CD4-positive, alpha-beta T cell treated with Interleukin-17A for 4 hours (primary cell): ENCODE measurements around the gene DHH.
A peak's percentile ranks its signal among the peaks of the same experiment; 100 is the strongest.
"Not testable (repeated sequence)": the region's sequence is repeated elsewhere in the genome, so short reads cannot be mapped to it uniquely, and the experiment has no call there.

ENCODE experiments used
- DNase-seq: peaks from one replicate; pipeline ENCODE4 v3.0.0-alpha.2; 2020; ENCODE audit warnings: mixed read lengths

DHH gene

DNA sequence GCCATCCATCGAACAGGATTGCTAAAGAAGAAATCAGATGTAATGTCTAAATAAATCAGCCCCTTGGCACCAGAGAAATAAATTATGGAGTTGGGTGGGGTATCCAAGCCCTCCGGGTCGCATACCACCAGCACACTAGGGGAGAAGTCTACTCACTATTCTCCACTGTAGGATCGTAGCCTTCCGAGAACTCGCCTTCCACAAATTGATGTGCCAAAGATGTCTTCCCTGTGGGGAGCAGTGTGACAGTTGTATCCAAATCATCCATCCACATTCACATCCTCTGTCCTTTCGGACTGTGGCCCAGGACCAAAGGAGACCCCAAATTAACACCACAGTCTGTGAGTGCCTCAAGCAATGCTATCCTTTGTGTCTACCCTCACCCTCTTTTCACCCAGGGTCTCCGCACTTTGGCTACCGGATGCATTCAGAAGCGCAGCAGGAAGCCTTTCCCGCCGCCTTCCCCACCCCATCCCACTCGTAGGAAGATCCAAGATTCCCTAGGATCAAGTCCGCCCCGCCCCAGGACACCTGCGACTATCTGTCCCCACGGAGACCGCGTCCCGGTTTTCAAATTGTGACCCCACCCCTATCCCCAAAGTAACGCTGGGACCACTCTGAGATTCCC, 25.6 kb downstream of the DHH start:
- no peak for DNase-seq

DNA sequence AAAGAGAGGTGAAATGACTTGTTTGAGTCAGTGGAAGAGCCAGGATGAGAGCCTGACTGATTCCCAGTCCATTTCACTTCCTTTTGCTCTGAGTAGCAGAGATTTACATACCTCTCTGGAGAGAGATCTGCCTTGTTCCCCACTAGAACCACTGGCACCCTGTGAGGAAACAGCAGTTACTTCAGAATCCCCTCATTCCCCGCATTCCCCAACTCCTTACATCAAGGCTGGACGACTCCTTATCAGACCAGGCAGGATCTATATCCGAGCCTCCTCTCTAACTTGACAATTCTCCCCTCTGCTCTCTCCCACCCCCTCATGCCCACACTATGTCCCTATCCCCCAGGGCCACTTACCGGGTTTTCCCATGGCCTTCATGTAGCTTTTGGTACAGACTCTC, 28.5 kb downstream of the DHH start:
- DNase-seq, result no peak

DNA sequence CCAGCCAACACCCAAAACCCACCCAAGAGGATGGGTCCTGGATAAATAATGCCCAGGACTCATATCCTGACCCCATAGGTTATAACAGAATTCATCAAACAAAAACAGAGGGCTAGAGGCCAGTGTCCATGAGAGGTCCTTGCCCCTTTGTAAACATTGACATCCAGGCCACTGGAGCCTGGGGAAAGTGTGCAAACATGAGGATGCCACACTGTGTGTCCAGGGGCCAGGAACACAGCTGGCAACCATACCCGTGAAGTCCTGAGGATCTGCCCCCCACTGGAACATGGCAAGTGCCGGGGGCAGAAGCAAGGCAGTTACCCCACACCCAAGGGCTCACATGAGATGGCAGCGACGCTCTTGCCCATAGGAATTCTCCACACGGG, 29.8 kb downstream of the DHH start:
- no peak for DNase-seq

DNA sequence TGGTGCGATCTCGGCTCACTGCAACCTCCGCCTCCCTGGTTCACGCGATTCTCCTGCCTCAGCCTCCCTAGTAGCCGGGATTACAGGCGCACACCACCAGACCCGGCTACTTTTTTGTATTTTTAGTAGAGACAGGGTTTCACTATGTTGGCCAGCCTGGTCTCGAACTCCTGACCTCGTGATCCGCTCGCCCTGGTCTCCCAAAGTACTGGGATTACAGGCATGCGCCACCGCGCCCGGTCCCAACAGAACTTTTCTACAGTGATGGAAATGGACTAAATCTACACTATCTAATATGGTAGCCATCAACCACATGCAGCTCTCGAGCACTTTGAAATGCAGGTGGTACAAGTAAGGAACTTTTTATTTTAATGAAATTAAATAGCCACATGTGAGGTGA, 32.7 kb downstream of the DHH start:
- DNase-seq, result not testable (repeated sequence)

DNA sequence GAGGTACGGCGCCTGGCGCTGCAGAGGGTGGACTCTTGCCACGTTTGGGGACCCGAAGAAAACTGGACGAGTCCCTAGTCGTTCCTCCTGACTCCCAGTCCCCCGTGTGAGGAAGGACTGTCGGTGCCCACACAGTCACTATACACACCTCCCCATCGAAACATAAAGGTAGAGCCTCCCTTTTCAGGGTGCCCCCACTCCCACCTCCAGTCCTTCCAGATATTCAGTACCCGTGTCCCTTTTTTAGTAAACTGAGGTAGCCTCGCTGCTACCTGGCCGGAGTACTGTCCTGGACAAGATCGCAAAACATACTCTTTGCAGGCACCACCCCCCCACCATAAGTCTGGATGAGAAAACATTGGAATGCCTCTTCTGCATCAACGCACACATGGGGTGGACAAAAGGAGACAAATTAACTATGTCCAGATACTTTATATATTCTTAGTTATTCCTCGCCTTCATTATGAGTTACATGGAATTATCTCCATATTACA, 33.4 kb downstream of the DHH start:
- peak; percentile 30 for DNase-seq

DNA sequence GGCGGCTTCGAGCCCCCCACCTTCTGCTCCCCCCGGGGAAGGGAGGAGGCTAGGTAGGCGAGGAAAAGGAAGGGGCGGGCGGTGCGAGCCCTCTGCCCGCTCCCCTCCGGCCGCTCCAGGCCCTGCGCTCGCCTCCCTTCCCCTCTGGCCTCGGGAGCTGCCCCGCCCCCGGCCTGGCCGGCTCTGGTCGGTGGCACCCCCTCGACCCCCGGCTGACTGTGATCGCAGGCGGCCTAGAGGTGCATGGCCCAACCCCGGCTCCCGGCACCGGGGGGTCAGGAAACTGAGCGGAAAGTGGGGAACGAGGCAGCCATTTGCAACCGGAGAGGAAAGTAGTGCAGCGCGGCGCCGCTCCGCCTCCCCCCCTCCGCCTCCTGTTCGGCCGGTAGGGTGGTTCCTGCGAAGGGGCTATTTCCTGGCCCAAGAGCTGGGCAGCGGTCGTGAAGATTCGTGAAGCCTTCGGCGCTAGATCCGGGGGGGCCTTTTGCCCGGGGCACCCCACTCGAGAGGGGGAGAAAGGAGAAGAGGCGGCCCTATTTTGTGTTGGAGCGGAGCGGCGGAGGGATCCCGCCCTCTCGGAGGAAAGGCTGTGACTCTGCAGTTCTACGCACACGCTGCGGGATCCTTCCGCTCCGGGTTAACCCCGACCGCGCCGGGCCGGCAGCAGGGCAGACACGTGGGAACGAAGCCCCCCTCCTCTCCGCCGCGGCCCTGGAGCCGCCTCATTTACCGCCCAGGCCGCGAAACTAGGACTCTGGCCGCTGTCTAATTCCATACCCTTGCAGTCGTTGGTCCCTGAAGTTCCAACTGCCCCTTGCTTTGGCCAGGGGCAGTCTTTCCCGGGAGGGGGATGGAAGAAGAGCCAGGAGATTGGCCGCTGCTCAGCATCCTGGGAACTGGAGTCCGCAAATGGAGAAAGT, 34.1 kb downstream of the DHH start, which contains the start of gene KMT2D:
KMT2D (minus strand) TSS at position 558 of the 920 bp plus-strand sequence. CDS start 5,470 bp downstream, outside the sequence.
- DNase-seq, result peak; percentile 92

DNA sequence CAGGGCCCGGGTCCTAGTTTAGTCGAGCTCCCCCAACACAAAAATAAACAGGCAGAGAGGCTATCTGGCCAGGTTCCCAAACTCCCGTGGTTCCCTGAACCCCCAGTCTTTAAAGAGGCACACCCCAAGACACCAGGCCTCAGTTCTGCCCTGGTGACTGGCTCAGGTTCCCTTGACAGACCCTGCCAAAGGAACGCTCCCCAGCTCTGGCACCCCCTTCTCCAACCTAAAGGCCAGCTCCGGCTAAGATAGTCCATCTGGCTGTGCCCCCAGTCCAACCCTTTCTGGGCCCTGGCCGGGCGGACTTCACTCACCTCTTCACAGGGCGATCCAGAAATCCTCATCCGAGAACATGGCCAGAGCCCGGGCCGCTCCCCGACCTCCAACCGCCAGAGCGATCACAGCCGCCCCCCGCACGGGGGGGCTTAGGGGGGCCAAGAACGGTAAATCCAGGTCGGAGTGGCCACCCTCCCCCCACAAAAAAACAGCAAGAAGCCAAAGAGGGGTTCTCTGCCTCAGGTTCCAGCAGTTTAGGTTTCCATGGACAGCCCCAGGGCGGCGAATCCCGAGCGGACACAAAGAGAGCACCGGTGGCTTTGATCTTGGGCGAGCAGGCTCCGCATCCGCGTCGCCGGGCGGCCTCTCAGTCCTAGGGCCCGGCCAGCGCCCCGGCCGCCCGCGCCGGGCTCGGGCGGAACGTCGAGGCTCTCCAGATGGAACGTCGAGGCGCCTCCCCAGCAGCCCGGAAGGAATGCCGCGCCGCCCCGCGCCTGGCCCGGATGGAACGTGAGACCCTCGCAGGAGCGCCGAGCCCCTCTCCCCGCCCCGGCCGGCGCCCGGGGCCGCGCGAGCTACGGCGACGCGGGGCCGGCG, 35.1 kb downstream of the DHH start:
- DNase-seq, result peak; percentile 32

DNA sequence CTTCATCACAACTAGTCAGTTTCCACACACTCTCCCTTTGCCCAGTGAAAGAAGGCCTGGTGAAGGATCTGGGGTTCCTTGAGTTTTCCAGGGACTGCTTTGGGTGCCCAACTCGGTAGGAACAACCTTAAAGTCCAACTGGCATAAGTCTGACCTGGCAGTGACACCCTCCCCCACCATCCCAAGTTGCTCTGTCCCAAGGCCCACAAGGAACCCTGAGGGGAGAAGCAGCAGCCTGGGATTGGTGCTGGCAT, 35.6 kb downstream of the DHH start:
- DNase-seq, result no peak

DNA sequence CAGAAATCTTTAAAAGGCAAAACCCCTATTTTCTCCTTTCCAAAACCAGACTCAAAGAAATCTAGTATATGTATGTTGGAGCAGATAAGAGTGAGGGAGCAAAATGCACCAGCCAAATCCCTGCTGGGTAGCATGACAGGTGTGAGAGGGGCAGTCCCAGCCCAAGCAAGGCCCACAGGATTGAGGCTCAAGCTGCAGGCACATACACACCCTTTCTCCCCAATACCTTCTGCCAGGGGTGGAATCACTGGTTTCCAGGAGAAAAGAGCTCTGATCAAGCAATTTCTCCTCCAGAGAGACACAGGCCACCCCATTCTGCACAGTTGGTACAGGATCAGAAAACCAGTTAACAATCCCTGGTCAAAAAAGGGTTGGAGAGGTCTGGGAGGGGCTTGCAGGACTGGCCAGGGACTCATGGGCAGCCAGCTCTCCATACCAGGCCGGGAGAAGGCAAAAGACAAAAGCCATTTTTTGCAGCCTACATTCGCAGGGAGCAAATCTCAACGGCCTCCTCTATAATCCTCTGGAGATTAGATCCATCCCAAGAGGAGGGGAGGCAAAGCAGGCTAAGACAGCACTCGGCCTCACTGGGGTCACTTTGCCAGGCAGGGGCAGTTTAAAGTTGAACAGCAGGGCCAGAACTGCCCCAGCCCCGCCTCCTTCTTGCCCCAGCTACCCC, 36.1 kb downstream of the DHH start:
- no peak for DNase-seq

DNA sequence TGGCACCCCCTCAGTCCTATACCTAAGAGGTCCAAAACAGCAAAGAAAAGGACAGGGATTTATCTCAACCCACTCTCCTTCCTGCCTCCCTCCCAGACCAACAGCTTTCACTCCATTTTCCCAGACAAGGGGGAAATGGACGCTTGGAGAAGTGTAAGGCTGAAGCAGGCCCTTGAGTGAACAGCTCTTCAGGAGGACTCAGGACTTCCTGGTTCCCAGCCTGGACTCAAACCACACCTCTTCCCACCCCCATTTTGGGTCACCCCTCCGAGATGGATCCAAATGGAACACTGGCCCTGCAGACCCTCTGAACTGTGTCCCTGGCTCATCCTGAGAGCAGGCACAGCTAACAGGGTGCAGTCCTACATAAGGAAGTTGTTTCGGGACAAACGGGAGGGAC, 36.7 kb downstream of the DHH start:
- no peak for DNase-seq

DNA sequence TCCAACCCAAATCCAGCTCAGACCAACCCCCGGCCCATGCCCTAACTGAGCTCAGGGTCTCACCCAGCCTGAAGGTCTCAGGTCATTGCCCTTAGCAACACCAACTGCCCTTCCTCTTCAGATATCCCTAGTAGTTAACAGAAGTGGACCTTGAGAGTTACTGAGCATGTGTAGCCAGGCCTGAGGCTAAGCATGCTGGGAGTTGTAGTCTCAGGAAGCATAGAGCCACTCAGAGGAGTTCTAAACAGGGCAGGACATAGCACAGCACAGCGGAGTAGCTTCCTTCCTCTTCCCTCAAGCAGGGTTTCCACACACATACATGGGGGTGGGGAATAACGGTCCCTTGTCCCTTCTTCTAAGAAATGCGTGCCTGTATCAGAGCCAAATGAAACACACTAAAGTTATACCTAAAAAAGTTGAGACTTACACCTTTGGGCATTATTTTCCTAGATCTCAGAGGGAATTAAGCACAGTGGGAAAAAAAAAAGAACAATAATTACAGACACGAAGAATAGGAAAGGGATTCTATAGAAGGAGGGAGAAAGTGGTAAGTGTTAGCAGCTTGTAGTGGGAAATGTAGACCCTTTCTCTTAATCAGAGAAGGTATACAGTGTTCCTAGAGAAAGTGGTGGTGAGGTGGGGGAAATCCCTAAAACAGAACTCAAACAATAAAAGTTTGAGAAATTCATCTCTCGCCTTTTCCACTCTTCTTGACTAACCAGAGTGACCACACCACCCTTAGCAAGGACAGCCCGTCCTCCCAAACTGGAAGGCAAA, 38.4 kb downstream of the DHH start:
- peak; percentile 64 for DNase-seq

DNA sequence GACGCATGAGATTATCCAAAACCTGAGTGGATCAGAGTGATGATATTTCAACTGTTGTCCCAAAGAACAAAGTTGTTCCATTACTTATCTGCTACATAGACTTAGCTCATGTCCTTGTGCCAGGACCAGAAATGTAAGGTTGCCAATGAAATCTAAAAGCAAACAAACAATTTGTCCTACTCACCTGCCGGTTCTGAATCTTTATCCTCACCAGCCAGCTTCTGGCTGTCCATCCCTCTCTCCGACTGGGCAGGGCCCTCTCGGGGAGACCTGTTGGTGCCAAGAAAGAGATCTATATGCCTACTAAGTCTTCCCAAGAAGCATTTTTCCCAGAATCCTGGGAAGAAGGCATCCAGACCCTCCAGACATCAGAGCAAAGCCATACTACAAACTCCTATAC, 39.5 kb downstream of the DHH start:
- DNase-seq, result no peak

DNA sequence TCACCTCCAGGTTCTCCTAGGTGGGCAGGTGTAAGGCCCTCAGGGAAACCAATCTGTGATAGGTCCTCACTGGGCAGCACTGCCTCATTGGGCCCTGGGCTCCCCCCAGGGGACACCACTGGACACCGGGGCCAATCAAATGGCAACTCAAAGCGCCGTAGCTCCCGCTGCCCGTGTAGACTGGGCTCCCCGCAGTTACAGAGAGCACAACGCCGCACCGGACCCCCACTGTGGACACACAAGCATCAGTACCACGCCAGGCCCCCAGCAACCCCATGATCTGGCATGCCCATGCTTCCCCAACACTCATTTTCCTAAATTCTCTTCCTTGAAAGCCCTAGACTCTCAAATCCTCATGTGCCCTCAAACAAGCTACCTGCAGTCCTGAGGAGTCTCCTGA, 40.1 kb downstream of the DHH start:
- DNase-seq, result no peak

DNA sequence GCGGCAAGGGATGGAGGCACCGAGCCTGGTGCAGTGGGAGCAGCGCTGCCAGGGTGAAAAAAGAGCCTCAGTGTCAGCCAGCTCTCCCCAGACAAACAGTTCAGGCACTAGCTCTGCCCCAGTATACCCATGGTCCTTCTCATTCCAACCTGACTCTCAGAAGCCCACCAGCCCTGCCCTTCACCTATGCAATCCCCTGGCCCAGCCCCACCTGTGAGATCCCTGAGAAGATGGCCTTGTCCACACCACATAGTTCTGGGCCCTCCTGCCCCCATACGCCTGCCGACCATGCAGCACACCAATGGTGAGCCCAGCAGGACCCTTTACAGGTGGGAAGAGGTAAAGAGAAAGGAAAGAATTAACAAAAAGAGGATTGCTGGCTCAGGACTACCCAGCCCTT, 40.5 kb downstream of the DHH start:
- no peak for DNase-seq

DNA sequence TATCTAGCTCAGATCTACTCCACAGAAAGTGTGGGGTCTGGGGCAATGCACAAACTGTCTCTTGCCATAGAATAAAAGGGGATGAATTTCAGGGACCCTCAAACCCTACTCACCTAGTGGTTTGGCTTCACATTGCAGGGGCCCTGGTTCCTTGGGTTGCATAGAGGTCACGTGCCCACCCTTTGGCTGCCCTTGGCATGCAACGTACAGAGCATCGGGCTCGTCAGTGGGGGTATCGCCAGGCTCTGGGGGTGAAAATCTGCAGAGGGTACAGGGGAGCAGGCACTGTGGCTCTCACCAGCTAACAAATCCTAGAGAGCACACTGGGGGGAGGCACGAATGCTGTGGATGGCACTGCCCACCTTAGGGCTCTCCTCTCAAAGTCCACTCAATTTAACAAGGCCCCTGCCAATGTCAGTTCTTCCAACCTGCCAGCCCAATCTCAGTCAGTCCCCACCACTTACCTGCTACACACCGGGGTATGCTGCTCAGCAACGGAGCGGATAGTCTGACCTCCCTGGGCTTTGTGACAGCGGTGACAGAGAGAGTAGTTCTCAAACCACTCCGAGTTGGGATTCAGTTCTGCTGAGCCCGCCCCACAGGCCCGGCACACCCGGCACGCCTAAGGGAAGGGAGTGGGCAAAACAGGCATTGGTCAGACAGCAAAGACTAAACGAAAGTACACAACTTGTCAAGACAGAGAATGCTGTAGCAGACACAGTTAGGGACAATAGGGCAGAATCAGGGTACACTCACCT, 42.0 kb downstream of the DHH start:
- no peak for DNase-seq

DNA sequence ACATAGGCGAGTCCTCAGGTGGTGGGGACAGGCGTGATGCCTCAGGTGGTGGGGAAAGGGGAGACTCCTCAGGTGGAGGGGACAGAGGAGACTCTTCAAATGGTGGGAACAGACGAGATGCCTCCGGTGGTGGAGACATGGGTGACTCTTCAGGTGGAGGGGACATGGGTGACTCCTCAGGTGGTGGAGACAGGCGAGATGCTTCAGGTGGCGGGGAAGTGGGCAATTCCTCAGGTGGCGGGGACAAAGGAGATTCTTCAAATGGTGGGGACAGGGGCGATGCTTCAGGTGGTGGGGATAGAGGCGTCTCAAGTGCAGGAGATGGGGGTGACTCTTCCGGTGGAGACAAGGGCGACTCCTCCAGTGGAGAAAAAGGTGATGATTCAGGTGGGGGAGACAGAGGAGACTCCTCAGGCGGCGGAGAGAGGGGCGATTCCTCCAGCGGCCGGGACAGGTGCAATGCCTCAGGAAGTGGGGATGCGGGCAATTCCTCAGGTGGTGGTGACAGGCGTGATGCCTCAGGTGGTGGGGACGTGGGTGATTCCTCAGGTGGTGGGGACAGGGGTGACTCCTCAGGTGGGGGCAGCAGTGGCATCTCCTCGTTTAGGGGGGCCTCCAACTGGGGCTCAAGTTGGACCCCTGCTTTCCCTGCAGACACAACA, 42.7 kb downstream of the DHH start:
- DNase-seq, result no peak

DNA sequence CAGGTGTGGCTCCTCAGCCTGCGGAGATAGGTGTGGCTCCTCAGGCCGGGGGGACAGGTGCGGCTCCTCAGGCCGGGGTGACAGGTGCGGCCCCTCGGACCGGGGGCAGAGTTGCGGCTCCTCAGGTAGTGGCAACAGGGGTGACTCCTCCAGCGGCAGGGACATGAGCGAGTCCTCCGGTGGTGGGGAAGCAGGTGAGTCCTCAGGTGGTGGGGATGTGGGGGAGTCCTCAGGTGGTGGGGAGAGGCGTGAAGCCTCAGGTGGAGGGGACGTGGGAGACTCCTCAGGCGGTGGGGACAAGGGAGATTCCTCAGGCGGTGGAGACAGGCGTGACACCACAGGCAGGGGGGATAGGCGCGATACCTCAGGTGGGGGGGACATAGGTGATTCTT, 43.2 kb downstream of the DHH start:
- DNase-seq, result no peak

DNA sequence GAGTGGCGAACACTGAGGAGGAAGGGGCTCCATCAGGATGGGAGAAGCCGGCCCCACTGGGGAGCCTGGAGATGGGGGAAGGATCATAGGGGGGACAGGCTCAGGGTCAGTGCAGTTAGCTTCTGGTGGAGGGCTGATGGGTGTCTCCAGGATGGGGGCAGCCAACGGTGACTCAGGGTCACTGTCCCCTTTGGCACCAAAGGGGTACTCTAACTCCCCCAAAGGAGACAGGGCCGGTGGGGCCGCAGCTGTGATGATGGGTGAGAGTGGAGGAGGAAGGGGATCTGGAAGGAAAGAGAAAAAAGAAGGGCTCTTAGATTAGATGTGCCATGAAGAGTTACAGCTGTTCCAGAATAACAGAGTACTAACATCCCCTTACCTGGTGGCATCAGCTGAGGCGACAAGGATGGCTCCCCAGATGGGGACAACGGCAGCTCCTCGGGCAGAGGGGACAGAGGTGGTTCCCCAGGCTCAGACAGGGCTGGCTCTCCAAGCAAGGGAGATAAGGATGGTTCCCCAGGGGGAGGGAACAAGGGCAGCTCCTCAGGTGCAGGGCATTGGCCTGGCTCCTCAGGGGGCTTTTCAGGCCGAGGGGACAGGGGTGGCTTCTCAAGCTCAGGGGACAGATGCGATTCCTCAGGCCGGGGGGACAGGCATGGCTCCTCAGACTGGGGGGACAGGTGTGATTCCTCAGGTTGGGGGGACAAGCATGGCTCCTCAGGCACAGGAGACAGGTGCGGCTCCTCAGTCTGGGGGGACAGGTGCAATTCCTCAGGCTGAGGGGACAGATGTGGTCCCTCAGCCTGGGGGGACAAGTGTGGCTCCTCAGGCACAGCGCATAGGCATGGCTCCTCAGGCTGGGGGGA, 43.9 kb downstream of the DHH start:
- DNase-seq, result no peak

DNA sequence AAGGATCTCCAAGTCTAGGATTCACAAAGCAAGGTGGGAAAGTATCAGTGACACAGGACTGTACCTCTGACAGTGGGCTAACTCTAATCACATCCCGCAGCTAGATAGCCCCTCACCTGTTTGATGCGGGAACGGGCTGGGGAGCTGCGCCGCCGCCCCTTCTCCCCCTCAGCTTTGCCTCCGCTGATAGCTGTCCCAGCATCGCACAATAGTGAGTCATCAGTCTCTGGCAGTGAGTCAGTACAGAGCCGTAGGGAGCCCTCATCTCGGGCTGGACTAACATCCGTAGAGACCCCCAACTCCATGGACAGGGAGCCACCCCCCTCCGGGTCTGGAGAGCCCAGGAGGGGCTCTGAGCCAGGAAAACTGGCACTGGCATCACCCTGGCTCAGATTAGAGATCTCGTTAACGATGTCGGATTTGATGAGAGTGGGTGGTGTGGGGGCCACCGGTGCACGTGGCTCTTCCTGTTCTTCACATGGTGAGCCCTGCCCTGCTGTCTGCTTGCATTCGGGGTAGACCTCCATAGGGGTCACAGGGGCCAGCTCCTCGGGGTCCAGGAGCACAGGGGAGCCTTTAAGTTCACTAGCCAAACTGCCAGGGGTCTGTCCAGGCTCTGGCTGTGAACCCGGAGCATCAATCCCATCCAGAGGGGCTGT, 44.9 kb downstream of the DHH start:
- no peak for DNase-seq
